Mesendoderm (in vitro differentiated cells): ENCODE data around the gene MPG. TPM values are rescaled to one million over a fixed set of nuclear protein-coding genes. Genes with fewer than 3 reads are reported as not detected.
"Not testable (repeated sequence)": the region's sequence is repeated elsewhere in the genome, so short reads cannot be mapped to it uniquely, and the experiment has no call there.

ENCODE experiments used
- DNase-seq: peaks from one replicate; pipeline ENCODE4 v3.0.0; 2013
- H2AK5ac ChIP-seq: 2 replicates; pipeline ENCODE4 v1.6.1; 2013; ENCODE audit warnings: low read length, inconsistent platforms
- H2BK120ac ChIP-seq: 2 replicates; pipeline ENCODE4 v1.6.1; 2013; ENCODE audit warnings: low read depth, mild to moderate bottlenecking, low read length, moderate library complexity, mixed read lengths
- H2BK15ac ChIP-seq: replicated peaks from 2 replicates; pipeline ENCODE4 v1.6.1; 2013; ENCODE audit warnings: low read depth, mild to moderate bottlenecking, moderate library complexity
- H2BK5ac ChIP-seq: 2 replicates; pipeline ENCODE4 v1.6.1; 2013; ENCODE audit warnings: low read length, inconsistent platforms
- H3K18ac ChIP-seq: 2 replicates; pipeline ENCODE4 v1.6.1; 2013; ENCODE audit warnings: mild to moderate bottlenecking, low read length, mixed read lengths
- H3K23ac ChIP-seq: one replicate; pipeline ENCODE4 v1.6.1; 2013; ENCODE audit warnings: low read length
- H3K27ac ChIP-seq: 2 replicates; pipeline ENCODE4 v1.5.1; 2013; ENCODE audit warnings: low read depth, mild to moderate bottlenecking, inconsistent platforms, low read length, moderate library complexity
- H3K27me3 ChIP-seq: 2 replicates; pipeline ENCODE4 v1.6.1; 2013; ENCODE audit warnings: low read length, control low read depth, mild to moderate bottlenecking, inconsistent platforms; ENCODE audit not compliant: insufficient read depth, poor library complexity
- H3K36me3 ChIP-seq: 2 replicates; pipeline ENCODE4 v1.6.1; 2013; ENCODE audit warnings: low read length, inconsistent platforms; ENCODE audit not compliant: control insufficient read depth, insufficient read depth
- H3K4ac ChIP-seq: one replicate; pipeline ENCODE4 v1.6.1; 2013; ENCODE audit warnings: low read depth, mild to moderate bottlenecking, low read length, moderate library complexity
- H3K4me1 ChIP-seq: 2 replicates; pipeline ENCODE4 v1.6.1; 2013; ENCODE audit warnings: low read depth, low read length, inconsistent platforms; ENCODE audit not compliant: control insufficient read depth
- H3K4me2 ChIP-seq: 2 replicates; pipeline ENCODE4 v1.6.1; 2013; ENCODE audit warnings: low read length
- H3K4me3 ChIP-seq: 2 replicates; pipeline ENCODE4 v1.5.1; 2013; ENCODE audit warnings: mild to moderate bottlenecking, low read length
- H3K56ac ChIP-seq: one replicate; pipeline ENCODE4 v1.6.1; 2013; ENCODE audit warnings: low read length
- H3K79me1 ChIP-seq: 2 replicates; pipeline ENCODE4 v1.6.1; 2013; ENCODE audit warnings: low read length, inconsistent platforms
- H3K79me2 ChIP-seq: 2 replicates; pipeline ENCODE4 v1.6.1; 2013; ENCODE audit warnings: mild to moderate bottlenecking, low read length; ENCODE audit not compliant: control insufficient read depth, insufficient read depth
- H3K9ac ChIP-seq: 2 replicates; pipeline ENCODE4 v1.6.1; 2013; ENCODE audit warnings: low read length, inconsistent platforms
- H4K5ac ChIP-seq: one replicate; pipeline ENCODE4 v1.6.1; 2013; ENCODE audit warnings: low read length
- H4K8ac ChIP-seq: one replicate; pipeline ENCODE4 v1.6.1; 2013; ENCODE audit warnings: low read depth, mild to moderate bottlenecking, control low read depth, low read length, moderate library complexity
- WGBS: extraction: QIAGEN DNeasy Blood & Tissue Kit; methylation state at CpG from one replicate; pipeline ENCODE4 v1.1.7; 2013; ENCODE audit warnings: low lambda C conversion rate, missing lambda C conversion rate; ENCODE audit not compliant: insufficient coverage; ENCODE audit errors: extremely low coverage; 5-methylcytosine and 5-hydroxymethylcytosine counted together
- polyA plus RNA-seq, 2 experiments: library from polyadenylated mRNA; stranded (reverse); fragments of 200-250 nt; gene quantifications; one replicate each; pipeline ENCODE4 v1.2.3, GENCODE V29; 2013

The MPG gene, protein sequence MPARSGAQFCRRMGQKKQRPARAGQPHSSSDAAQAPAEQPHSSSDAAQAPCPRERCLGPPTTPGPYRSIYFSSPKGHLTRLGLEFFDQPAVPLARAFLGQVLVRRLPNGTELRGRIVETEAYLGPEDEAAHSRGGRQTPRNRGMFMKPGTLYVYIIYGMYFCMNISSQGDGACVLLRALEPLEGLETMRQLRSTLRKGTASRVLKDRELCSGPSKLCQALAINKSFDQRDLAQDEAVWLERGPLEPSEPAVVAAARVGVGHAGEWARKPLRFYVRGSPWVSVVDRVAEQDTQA
- polyA plus RNA-seq (2013, experiment 1 of 2) = 60.2 TPM
- polyA plus RNA-seq (2013, experiment 2 of 2) = 62.3 TPM

- H3K27ac ChIP-seq = peak within 1 kb of the TSS; percentile 93
- peaks cover 34% of the 10 kb centered on the region for H3K4me1 ChIP-seq
- peak within 1 kb of the TSS; percentile 63 for H2BK120ac ChIP-seq
- no peak within 1 kb of the TSS for H4K5ac ChIP-seq
- H3K79me1 ChIP-seq = peaks cover 6% of the 10 kb centered on the region
- no peak within 1 kb of the TSS for H2BK15ac ChIP-seq
- H4K8ac ChIP-seq = peak within 1 kb of the TSS; percentile 2
- peak within 1 kb of the TSS; percentile 99 for H3K9ac ChIP-seq
- DNase-seq = peak; percentile 76
- H3K4me3 ChIP-seq = peak within 1 kb of the TSS; percentile 79
- H3K18ac ChIP-seq = peak within 1 kb of the TSS; percentile 83
- peak within 1 kb of the TSS; percentile 85 for H3K4me2 ChIP-seq
- peak within 1 kb of the TSS; percentile 63 for H2BK5ac ChIP-seq
- peak within 1 kb of the TSS; percentile 89 for H3K4ac ChIP-seq
- H3K36me3 ChIP-seq = peaks cover 4% of the 10 kb centered on the region
- no CpG with 5 or more reads among the region's 83 CpGs for WGBS
- no peaks in the 10 kb centered on the region for H3K79me2 ChIP-seq
- H2AK5ac ChIP-seq = peak within 1 kb of the TSS; percentile 71
- no peaks in the 10 kb centered on the region for H3K27me3 ChIP-seq
- peak within 1 kb of the TSS; percentile 92 for H3K23ac ChIP-seq
- peak within 1 kb of the TSS; percentile 98 for H3K56ac ChIP-seq
Measured at GRCh38 chr16:77807-78443, at the start of gene MPG. Gene MPG (plus strand): TSS chr16:78225. CDS start chr16:78310, 85 bp downstream.

DNA sequence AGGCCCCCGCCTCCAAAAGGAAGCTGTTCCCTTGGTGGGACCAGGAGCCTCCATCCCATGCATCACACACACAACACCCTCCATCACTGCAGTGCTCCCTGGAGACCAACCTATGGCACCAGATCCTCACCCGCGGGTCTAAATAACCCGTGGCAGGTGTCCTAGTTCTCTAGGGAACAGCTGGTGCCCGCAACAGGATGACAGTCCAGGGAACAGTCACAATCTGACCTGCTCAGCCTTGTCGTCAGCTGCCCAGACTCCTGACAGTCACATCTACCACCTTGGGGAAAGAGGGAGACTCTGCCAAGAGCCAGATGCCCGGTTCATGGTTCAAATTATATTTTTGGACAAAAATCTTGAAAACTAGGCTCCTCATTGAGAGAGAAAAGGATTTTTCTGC lies 47.4 kb upstream of the MPG start:
- not testable (repeated sequence) for H3K18ac ChIP-seq, H3K4me2 ChIP-seq, H3K36me3 ChIP-seq, H2AK5ac ChIP-seq, H3K79me2 ChIP-seq, H2BK5ac ChIP-seq, H3K4me1 ChIP-seq, H2BK120ac ChIP-seq, H3K79me1 ChIP-seq, H3K9ac ChIP-seq, H4K8ac ChIP-seq, H2BK15ac ChIP-seq, H3K4ac ChIP-seq, H3K27ac ChIP-seq, H3K27me3 ChIP-seq, DNase-seq, H3K23ac ChIP-seq, H4K5ac ChIP-seq, H3K56ac ChIP-seq, H3K4me3 ChIP-seq
- WGBS = no CpG with 5 or more reads among the region's 7 CpGs

DNA sequence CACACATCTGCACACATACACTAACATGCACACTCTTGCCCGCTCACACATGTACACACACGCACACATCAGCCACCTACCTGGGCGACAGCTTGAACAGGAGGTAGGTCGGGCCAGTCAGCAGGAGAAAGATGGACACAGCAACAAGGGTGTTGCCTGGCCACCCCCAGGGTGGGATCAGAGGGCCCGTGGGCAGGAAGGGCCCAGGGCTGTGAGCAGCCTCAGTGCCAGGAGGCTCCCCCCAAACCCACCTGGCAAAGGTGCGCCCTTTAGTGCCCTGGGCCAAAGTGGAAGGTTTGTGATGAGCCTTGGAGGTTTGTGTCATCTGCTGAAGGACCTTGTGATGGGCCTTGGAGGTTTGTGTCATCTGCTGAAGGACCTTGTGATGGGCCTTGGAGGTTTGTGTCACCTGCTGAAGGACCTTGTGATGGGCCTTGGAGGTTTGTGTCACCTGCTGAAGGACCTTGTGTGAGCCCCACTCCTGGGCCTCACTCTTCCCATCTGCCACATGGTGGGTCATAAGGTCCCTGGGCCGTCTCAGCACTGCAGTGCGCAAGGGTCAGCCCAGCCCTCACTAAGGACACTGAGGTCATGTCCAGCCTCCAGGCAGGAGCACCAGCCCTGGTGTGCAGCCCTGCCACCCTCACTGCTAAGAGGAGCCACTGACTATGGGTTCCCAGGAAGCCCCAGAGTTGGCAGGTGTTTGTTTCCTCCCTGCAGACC lies 44.7 kb upstream of the MPG start:
- H3K27me3 ChIP-seq, H3K9ac ChIP-seq, H2BK15ac ChIP-seq, H2BK120ac ChIP-seq, H3K4me3 ChIP-seq, H3K23ac ChIP-seq, H4K8ac ChIP-seq, H3K4ac ChIP-seq, DNase-seq, H3K79me1 ChIP-seq, H3K56ac ChIP-seq, H2BK5ac ChIP-seq, H3K27ac ChIP-seq, H3K36me3 ChIP-seq, H2AK5ac ChIP-seq, H4K5ac ChIP-seq, H3K79me2 ChIP-seq, H3K4me1 ChIP-seq, H3K18ac ChIP-seq, H3K4me2 ChIP-seq: not testable (repeated sequence)
- no CpG with 5 or more reads among the region's 8 CpGs for WGBS

GRCh38 chr16:33877-34647 lies 44.0 kb upstream of the MPG start:
- Histone ChIP-seq H4K5ac (no peak overlapping the region), H3K79me1 (no peaks in the 10 kb centered on the region), H3K27me3 (no peaks in the 10 kb centered on the region), H3K9ac (no peak overlapping the region), H3K36me3 (peaks cover 1% of the 10 kb centered on the region), H2BK120ac (no peak overlapping the region), H3K18ac (no peak overlapping the region), H2BK15ac (no peak overlapping the region), H3K27ac (no peak overlapping the region), H3K4me1 (no peaks in the 10 kb centered on the region), H4K8ac (no peak overlapping the region), H3K23ac (no peak overlapping the region), H3K4ac (no peak overlapping the region), H3K56ac (no peak overlapping the region), H2AK5ac (no peak overlapping the region), H3K4me3 (no peak overlapping the region), H2BK5ac (no peak overlapping the region), H3K79me2 (no peaks in the 10 kb centered on the region), H3K4me2 (no peak overlapping the region)
- no peak for DNase-seq
- no CpG with 5 or more reads among the region's 21 CpGs for WGBS

DNA sequence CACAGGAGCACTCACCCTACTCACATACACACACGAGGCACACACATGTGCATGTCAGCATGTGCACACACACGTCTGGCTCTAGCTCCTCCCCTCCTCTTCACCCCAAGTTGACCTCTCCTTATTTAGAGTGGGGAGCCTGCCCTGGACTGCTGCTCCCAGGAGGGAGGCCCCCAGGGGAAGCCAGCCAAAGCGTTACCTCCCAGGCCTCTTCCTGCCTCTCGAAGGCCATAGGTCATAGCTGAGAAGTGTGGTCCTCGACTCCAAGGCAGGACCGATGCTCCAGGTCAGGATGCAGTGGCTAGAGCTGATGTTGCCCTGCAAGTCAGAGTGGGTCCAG lies 43.4 kb upstream of the MPG start:
- WGBS = no CpG with 5 or more reads among the region's 6 CpGs
- Histone ChIP-seq H3K27ac (no peak overlapping the region), H3K4ac (no peak overlapping the region), H3K4me3 (no peak overlapping the region), H3K27me3 (no peaks in the 10 kb centered on the region), H3K4me2 (no peak overlapping the region), H3K79me1 (no peaks in the 10 kb centered on the region), H3K56ac (no peak overlapping the region), H2BK120ac (no peak overlapping the region), H3K23ac (no peak overlapping the region), H4K8ac (no peak overlapping the region), H3K4me1 (no peaks in the 10 kb centered on the region), H2BK5ac (no peak overlapping the region), H2AK5ac (no peak overlapping the region), H3K36me3 (peaks cover 1% of the 10 kb centered on the region), H4K5ac (no peak overlapping the region), H2BK15ac (no peak overlapping the region), H3K79me2 (no peaks in the 10 kb centered on the region), H3K18ac (no peak overlapping the region), H3K9ac (no peak overlapping the region)
- DNase-seq = no peak
